GM20431 (cell line): Measurements from ENCODE around the gene MRPL43.

Experiments
- in situ Hi-C: fragments of 300-500 bp; cut with MseI, MboI; formaldehyde crosslinking; loops from one replicate; pipeline ENCODE4 v1.15.0; 2020; ENCODE audit warnings: low sequenced_read_pairs; ENCODE audit not compliant: unreplicated experiment

Gene MRPL43

DNA sequence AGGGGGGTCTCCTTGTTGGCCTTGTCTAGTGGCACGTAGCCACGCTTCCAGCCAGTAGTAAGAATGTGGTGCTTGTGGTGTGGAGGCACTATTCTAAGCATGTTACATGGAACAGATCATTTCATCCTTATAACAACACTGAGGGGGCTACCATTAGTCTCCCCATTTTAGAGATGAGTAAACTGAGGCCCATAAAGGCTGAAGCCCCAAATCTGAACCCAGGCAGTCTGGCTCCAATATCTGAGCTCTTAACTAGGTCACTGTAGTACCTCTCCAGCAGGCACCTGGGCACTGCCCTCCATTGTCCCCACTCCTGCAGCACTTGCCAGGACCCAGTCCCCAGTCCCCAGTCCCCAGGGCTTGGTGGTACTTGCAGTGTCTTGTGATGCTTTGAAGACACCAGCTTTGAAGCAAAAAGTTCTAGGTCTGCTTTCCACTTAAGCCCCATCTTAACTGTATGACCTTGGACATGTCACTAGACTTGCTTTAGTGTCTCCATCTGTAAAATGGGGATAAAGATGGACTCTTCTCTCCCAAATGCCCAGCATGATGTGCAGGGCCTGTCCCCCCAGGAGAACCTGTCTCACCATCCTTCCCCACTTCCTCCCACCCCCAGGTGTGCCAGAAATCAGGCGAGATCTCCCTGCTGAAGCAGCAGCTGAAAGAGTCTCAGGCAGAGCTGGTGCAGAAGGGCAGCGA is 18.7 kb upstream of the MRPL43 start:
- in situ Hi-C loops, result no loop called here

DNA sequence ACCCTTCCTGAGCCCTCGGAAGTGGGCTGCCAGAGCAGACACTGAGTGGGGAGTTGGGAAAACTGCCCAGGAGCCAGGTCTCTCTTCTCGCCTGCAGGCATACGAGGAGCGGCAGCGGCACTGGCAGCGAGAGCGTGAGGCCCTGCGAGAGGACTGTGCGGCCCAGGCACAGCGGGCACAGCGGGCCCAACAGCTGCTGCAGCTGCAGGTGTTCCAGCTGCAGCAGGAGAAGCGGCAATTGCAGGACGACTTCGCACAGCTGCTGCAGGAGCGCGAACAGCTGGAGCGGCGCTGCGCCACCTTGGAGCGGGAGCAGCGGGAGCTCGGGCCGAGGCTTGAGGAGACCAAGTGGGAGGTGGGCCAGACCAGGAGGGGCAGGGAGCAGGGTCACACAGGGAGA is 18.1 kb upstream of the MRPL43 start:
- in situ Hi-C loops, result no loop called here

DNA sequence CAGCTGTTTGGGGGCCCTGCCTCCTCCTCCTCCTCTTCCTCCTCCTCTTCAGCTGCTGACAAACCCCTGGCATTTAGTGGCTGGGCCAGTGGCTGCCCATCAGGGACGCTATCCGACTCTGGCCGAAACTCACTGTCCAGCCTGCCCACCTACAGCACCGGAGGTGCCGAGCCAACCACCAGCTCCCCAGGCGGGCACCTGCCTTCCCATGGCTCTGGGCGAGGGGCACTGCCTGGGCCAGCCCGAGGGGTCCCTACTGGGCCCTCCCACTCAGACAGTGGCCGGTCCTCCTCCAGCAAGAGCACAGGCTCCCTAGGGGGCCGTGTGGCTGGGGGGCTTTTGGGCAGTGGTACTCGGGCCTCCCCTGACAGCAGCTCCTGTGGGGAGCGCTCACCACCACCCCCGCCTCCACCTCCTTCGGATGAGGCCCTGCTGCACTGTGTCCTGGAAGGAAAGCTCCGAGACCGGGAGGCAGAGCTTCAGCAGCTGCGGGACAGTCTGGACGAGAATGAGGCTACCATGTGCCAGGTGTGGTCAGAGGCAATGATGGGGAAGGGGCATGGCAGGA is 16.4 kb upstream of the MRPL43 start:
- in situ Hi-C loops, result no loop called here

DNA sequence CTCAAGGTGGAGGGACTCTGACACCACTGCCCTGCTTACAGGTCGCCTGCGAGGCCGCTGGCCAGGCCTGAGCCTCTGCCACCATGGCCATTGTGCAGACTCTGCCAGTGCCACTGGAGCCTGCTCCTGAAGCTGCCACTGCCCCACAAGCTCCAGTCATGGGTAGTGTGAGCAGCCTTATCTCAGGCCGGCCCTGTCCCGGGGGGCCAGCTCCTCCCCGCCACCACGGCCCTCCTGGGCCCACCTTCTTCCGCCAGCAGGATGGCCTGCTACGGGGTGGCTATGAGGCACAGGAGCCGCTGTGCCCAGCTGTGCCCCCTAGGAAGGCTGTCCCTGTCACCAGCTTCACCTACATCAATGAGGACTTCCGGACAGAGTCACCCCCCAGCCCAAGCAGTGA is 15.2 kb upstream of the MRPL43 start:
- in situ Hi-C loops, result no loop called here

DNA sequence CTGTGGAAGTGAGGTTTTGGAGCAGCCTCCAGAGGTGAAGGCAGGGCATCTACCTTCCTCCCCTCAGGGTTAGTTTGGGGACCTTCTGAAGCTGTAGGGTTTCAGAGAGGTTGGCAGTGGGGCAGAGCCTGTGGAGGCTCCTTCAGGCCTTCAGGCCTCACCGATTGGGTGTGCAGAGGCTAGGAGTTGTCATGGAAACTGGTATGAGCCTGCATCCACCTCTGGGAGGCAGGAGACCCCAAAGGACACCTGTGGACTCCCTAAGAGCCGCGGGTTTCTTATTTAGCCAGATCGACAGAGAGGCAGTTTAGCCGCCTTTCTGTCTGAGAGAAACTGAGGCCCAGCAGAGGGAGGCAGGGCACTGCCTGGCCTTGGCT is 14.3 kb upstream of the MRPL43 start:
- in situ Hi-C loops, result no loop called here

DNA sequence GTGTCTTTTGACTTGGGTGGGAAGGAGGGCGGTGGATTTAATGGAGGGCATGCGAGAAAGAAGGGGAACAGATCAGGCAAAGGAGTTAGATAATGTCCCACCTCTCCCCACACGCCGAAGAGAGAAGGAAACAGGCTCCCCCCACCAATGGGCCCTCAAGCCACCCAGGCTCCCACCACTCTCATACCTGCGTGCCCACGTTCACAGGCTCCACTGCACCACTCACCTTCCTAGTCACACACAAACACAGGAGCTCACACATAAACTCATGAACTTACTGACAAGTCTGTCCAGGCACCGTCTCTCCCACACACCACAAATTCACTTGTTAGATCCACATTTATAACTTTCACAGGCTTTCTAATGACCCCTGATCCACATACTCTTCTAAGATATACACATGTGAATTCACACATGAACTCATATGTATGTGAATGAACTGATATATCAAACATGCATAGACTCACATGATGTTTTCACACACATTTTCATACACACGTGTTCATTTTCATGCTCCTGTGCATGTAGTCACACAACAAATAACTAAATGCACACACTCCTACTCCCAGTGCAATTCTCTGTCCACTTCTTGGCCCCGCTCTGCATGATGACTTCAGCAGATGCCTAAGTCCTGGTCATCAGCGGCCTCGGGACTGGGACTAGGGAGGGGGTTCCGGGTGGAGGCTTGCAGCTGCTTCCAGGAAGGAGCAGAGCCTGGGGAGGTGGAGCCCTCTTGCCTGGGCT is 13.8 kb upstream of the MRPL43 start:
- in situ Hi-C loops, result no loop called here

DNA sequence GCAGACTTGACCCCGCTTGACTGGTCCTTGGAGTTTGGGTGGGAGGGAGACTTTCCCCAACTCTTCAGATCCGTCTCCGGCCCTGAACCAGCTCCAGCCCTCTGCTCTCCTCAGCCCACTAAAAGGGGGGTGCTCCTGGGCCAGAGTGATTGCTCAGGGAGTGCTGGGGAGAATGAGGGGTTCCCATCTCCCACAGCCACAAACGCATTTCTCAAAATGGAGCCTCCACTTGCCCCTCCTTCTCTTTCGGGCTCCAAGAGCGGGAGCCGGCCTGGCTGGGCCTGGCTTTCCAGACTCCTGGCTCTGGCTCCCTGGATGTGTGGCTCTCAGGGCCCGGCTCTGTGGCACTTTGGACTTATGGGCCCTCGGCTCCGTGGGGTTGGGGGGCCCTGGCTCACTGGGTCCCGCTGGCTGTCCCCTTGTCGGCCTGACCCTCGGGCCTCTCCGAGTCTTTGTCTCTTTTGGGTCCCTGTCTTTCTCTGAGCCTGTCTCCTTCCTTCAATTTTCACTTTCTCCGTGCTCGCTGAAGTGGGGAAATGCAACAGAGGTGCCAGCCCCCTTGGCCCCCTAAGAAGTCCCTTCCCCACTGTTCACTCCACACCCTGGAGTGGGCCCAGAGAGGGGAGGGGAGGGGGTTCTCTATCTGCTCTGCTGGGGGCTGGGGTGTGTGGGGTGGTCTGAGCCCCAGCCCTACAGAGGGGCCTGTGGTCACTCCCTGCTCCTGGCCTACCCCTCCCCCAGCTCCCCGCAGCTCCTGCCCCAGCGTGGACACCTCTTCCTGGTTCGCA is 13.0 kb upstream of the MRPL43 start:
- in situ Hi-C loops, result no loop called here

DNA sequence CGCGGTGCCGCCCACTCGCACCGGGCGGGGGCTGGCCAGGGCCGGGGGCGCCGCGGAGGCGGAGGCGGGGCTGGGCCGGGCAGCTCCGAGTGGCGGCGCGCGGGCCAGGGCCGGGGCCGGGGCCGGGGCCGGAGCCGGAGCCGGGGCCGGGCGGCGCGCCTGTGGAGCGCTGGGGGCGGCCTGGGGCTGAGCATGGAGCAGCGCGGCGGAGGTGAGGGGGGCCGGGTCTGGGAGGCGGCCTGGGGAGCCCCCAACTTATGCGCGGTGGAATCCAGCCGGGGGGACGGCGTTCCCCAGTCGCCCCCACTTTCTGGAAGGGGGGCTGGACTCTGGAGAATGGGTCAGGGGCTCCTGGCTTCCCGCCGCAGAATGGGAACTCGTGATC is 12.4 kb upstream of the MRPL43 start, which contains the start of gene LZTS2:
Gene LZTS2 (plus strand): TSS at position 67 of the 385 bp plus-strand sequence. CDS start 2,731 bp downstream, outside the sequence.
- in situ Hi-C loops, result no loop called here

DNA sequence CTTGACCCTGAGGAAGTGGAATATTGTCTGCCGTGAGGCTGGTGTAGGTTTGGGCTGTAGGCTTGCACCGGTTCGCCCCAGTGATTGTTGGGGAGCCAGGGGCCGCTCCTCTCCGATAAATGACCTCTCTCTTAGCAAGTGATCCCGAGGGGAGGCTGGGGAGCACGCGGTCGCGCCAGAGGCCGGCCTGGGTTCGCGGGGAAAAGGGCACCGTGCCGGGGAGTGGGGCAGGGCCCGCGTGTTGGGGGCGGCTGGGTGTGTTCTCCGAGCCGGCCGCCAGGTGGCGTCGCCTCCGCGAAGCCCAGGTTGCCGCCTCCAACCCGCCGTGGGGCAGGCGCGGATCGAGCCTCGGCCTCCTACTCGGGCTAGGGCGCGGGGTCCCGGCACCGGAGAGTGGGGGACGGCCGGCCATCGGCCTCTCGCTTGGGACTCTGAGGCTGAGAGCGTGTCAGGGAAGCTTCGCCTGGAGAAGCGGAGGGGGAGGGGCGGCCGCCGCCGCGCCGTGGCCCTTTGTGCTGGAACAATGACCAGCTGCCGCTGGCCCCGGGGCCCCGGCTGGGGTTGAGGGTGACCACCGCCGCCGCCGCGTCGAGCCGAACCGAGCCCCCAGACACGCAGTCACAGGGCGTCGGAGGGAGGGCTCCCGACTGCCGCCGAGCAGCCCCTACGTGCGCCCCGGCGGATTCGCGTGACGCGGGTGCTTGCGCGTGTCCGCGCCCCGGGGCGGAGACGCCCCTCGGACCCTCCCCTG is 11.9 kb upstream of the MRPL43 start:
- in situ Hi-C loops, result no loop called here

DNA sequence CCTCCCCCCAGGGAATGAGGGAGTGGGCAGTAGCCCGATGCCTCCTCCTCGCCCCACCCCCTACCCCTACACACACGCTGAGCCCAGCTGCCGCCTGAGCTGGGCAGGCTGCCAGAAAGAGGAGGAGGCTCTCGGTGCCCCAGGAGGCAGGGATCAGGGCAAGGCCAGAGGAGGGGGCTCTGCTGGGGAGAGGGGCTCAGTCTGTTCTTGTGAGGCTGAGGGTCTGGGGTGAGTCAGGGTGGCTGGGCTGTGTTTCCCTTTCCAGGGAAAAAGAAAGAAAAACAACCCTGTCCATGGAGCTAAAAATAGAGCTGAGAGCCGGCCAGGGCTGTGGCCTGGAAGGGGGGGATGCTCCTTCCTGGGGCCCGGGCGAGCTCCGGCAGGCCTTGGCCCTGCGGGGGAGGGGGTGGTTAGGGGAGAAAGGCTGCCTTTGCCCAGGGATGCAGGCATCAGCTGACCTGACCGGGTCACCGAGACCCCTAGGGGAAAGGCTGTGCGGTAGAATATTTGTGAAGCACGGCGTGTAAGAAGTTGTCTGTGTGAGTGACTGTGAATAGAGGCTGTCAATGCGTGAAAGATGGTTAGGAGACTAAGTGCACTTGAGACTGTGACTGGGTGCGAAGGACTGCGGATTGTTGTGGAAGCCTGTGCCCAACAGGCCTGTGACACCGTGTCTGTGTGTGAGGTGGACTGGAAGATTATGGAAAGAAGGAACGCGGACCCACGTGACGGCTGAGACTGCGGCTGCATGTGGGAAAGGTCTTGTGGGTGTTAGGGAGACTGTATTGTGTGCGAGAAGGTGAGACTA is 11.1 kb upstream of the MRPL43 start:
- in situ Hi-C loops, result no loop called here

DNA sequence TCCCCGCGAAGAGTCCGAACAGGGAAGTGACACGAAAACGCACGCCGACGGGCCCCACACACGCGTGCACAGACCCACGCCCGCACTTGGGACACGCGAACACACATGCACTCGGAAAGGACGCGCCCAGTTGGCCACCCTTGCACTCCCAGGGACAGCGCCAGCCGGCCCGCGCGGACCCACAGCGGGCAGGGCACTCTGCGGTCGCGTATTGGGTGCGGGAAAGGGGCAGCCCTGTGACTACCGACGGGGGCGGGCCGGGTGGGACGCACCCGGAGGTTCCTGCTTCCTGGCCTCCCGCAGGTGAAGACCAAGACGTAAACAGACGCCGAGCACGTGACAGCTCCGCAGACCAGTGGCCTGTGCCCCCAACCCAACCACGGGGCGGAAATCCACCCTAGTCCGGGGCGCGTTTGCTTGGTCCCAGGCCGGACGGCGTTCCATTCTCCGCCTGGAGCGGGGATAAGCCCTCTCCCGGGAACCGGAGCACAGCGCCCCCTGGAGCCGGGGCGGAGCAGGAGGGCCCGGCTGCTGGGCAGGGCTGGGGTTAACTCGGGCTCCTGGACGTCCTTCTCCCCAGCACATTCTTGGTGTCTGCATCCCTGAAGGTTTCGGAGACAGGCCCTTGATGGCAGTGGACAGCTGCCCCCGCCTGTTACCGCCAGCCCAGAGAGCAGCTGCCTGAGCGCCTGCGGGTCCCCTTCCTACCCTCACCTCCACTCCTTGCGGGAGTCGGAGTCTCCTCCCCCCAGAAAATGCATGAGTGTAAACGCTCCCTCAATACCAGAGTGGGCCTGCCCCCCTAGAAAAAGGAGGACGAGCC is 10.3 kb upstream of the MRPL43 start:
- in situ Hi-C loops, result no loop called here

DNA sequence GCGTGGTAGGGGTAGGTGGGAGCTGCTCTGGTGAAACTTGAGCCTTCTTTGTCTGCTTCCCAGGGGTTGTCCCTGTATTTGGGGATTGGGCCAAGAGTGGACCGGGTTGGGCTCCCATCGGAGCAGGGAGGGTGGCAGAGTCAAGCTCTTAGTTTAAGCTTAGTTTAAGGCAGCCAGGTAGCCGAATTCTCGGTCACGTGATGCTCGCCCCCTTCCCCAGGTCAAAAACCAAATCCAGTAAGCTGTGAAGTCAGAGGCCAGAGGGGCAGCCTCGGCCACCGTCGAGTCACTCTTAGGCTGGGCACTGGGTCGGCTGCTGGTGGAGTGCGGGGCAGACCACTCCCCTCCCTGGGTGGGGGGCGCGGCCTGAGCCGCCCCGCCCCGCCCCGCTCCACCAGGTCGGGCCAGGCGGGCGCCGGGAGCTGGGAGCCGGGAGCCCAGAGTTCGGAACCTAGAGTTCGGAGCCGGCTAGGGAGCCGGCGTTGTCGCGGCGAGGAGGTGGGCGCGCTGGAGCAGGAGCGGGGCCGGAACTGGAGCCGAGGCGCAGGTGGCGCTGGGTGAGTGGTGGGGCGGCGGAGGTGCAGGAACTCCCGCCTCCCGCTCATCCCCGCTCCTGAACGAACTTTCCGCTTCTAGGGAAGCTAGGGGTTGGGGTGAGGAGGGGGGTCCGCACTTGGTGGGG is 9.5 kb upstream of the MRPL43 start:
- in situ Hi-C loops, result no loop called here

DNA sequence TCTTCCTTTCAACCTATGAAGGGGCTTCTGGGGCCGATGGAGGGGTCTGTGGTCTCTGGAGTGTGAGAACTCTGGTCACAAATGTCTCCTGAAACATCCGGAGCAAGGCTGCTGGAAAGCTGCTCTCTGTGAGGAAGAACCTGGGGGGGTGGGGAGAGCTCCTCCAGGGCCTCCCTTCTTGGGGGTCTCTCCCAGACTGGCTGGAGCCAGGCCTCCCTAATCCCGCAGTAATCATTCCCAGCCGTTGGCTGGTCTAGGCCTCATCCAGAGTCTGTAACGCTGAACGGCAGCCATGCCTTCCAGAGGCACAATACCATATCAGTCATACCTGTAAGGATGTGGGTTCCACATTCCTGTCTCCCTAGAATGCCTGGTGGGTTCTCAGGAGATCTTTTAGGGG is 7.9 kb upstream of the MRPL43 start:
- in situ Hi-C loops, result no loop called here

DNA sequence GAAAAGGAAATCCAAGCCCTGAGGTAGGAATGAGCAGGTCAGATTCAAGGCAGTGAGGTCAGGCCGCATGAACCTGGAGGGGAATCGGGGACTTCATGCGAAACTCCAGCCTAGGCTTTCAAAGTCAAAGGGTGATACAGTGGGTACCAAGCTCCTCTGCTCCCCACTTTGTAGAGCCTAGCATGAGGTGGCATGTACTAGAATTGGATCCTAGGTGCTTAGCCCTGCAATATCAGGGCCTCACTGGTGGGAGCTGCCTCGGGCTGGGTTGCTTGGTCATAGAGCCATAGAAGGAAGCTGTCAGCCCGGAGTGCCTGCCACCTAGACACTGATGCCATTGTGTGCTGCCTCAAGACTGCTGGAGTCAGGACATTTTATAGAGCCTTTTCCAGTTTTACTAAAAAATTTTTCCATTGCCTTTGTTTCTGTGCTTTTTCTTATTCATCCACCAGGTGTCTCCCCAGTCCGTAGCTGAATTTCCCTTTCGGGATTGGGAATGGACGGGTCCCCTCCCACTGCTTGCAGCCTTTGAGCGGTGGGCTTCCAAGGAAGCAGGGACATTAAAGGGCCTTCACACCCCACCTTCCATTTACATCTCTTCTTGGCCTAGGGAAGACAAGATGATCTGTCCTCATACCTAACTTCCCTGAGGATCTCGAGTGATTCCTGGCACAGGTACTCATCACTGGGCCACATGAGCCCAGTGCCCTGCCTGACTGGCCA is 6.8 kb upstream of the MRPL43 start:
- in situ Hi-C loops, result no loop called here

DNA sequence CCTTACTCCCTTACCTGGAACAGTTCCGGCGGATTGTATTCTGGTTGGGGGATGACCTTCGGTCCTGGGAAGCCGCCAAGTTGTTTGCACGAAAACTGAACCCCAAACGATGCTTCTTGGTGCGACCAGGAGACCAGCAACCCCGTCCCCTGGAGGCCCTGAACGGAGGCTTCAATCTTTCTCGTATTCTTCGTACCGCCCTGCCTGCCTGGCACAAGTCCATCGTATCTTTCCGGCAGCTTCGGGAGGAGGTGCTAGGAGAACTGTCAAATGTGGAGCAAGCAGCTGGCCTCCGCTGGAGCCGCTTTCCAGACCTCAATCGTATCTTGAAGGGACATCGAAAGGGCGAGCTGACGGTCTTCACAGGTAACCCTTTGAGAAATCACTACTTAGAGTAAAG is 1.8 kb upstream of the MRPL43 start:
- in situ Hi-C loops, result no loop called here

DNA sequence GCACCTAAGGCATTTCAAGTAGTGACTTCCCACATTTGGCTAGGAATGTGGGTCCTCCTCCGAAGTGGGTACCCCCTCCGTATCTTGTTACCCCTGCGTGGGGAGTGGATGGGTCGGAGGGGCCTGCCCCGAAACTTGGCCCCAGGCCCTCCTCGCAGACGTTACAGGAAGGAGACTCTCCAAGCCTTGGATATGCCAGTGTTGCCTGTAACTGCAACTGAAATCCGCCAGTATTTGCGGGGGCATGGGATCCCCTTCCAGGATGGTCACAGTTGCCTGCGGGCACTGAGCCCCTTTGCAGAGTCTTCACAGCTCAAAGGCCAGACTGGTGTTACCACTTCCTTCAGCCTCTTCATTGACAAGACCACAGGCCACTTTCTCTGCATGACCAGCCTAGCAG is 869 bp upstream of the MRPL43 start:
- in situ Hi-C loops, result no loop called here

DNA sequence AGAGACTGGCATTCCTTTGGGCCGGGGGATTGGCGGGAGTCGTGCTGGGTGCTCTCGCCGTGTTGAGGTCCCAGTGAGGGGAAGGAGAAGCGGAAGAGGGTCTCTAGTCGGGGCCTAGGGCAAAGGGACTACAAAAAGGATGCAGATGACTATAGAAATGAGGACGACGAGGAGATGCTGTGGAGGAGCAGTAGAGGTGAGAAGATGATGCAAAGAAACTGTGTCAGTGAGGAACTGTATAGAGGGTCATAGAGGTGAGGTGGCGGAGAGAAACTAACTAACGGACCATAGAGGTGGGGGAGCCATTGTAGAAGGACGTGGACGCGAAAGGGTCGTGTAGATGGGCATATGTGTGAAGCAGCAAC is 370 bp upstream of the MRPL43 start:
- in situ Hi-C loops, result no loop called here
